DND-41 (cell line): ENCODE measurements around the gene CLEC17A.

Source experiments
- ATAC-seq: fragments of 200-7000 bp; cut with Tn5 transposase; 3 replicates; pipeline ENCODE4 v1.9.1; 2021; ENCODE audit warnings: low read depth; ENCODE audit not compliant: insufficient read depth
- DNase-seq: peaks from one replicate; pipeline ENCODE4 v3.0.0-alpha.2; 2020
- H2AFZ ChIP-seq: 2 replicates; pipeline ENCODE4 v1.6.0; 2012; ENCODE audit warnings: low read depth, low read length
- H3K27ac ChIP-seq: 2 replicates; pipeline ENCODE4 v1.5.1; 2012; ENCODE audit warnings: low read length, inconsistent platforms
- H3K27me3 ChIP-seq: fragments of 200-600 bp; sonication (generic); 2 replicates; pipeline ENCODE4 v1.6.0; 2012; ENCODE audit warnings: low read length, mild to moderate bottlenecking, inconsistent platforms; ENCODE audit not compliant: insufficient read depth, poor library complexity
- H3K36me3 ChIP-seq: 2 replicates; pipeline ENCODE4 v1.5.1; 2012; ENCODE audit warnings: low read length, inconsistent platforms; ENCODE audit not compliant: insufficient read depth
- H3K4me1 ChIP-seq: 2 replicates; pipeline ENCODE4 v1.5.1; 2012; ENCODE audit warnings: mild to moderate bottlenecking, low read length; ENCODE audit not compliant: insufficient read depth
- H3K4me2 ChIP-seq: 2 replicates; pipeline ENCODE4 v1.6.0; 2012; ENCODE audit warnings: mild to moderate bottlenecking, moderate library complexity, low read length, inconsistent platforms; ENCODE audit not compliant: insufficient read depth
- H3K4me3 ChIP-seq, 2 experiments: fragments of 200-600 bp in 1 of 2; shearing (Covaris generic) in 1 of 2; 2 replicates each; pipeline ENCODE4 v1.5.1; 2012 to 2016; ENCODE audit warnings: inconsistent platforms in 2 of 2, low read length in 2 of 2, mild to moderate bottlenecking in 2 of 2, low read depth in 1 of 2, moderate library complexity in 1 of 2
- H3K79me2 ChIP-seq: 2 replicates; pipeline ENCODE4 v1.6.0; 2012; ENCODE audit warnings: low read length, inconsistent platforms; ENCODE audit not compliant: insufficient read depth
- H3K9ac ChIP-seq: 2 replicates; pipeline ENCODE4 v1.6.0; 2012; ENCODE audit warnings: low read depth, mild to moderate bottlenecking, inconsistent platforms, low read length, moderate library complexity
- H3K9me3 ChIP-seq: 2 replicates; pipeline ENCODE4 v1.5.1; 2012; ENCODE audit warnings: low read length, moderate library complexity, mild to moderate bottlenecking, inconsistent platforms; ENCODE audit not compliant: insufficient read depth, severe bottlenecking
- H4K20me1 ChIP-seq: 2 replicates; pipeline ENCODE4 v1.6.0; 2012; ENCODE audit warnings: low read length; ENCODE audit not compliant: insufficient read depth
- CTCF ChIP-seq: IDR thresholded peaks from 2 replicates; pipeline ENCODE4 v1.5.1; 2012; ENCODE audit warnings: borderline replicate concordance, low read length, moderate library complexity, mild to moderate bottlenecking; ENCODE audit not compliant: poor library complexity, severe bottlenecking; ENCODE audit errors: extremely low read depth
- EZH2 ChIP-seq: IDR thresholded peaks from 3 replicates; pipeline ENCODE4 v1.6.1; 2012; ENCODE audit warnings: borderline replicate concordance, low read depth, mild to moderate bottlenecking, moderate library complexity, low read length, inconsistent platforms; ENCODE audit not compliant: severe bottlenecking

The CLEC17A gene

DNA sequence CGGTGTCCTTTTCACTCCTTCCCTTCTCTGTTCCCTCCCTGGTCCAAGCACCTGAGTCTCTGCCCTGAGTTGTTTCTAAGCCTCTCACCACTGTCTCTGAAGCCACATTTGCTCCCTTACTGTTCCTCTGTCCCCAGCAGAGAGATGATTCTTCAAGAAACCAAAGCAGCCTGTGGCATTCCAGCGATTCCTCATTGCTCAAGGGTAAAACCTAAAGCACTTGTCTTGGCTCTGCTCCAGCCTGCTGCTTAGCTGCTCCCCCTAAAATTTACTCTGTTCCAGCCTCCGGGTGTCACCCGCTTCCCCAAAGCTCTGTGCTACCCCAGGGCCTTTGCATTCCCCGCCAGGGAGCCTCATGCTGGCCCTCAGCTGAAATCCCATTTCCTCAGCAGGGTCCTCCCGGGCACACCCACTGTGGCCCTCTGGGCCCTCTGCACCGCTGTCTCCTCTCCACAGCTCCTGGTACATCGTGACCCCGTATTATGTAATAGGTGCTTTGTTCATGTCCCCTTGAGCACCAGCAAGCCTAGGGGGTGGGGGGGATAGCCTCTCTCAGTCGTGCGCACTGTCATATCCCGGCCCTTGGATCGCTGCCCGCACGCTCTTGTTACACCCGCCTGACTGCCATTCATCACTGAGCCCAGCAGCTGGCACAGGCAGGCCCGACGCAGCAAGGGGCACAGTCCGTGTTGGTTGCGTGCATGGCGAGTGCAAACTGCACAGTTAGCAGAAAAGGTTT, 37.7 kb upstream of the CLEC17A start:
- Histone ChIP-seq H3K9me3 (no peaks in the 10 kb centered on the region), H3K27me3 (no peaks in the 10 kb centered on the region), H3K4me1 (no peaks in the 10 kb centered on the region), H3K36me3 (peaks cover 32% of the 10 kb centered on the region), H3K9ac (no peak overlapping the region), H3K79me2 (peaks cover 89% of the 10 kb centered on the region), H3K4me3 (no peak overlapping the region), H2AFZ (no peak overlapping the region), H3K4me2 (no peak overlapping the region), H3K27ac (no peak overlapping the region), H4K20me1 (peaks cover 51% of the 10 kb centered on the region)
- no peak for ATAC-seq
- TF ChIP-seq EZH2 (no peak), CTCF (no peak)
- no peak for DNase-seq

DNA sequence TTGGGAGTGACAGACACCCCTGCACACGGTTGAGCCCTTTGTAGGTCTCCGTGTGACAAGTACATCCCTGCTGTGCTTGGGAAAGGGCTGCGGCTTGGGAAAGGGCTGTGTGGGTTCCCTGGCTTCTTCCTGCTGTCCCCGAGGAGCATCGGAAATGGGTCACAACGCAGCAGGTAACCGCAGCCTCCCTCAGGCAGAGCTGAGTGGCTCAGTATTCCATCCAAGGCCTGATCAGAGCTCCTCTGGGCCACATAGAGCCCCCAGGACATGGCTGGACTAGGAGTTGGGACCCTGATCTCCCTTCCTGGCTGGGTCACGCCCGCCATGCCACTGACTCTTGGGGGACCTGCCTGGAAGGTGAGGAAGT, 37.2 kb upstream of the CLEC17A start:
- H3K79me2 ChIP-seq: peaks cover 90% of the 10 kb centered on the region
- no peaks in the 10 kb centered on the region for H3K4me1 ChIP-seq
- no peak for DNase-seq
- H3K36me3 ChIP-seq: peaks cover 35% of the 10 kb centered on the region
- no peak overlapping the region for H3K27ac ChIP-seq
- H3K4me3 ChIP-seq: no peak overlapping the region
- H3K4me2 ChIP-seq: no peak overlapping the region
- no peaks in the 10 kb centered on the region for H3K9me3 ChIP-seq
- no peaks in the 10 kb centered on the region for H3K27me3 ChIP-seq
- no peak for ATAC-seq
- peaks cover 57% of the 10 kb centered on the region for H4K20me1 ChIP-seq
- H2AFZ ChIP-seq: no peak overlapping the region
- no peak overlapping the region for H3K9ac ChIP-seq
- TF ChIP-seq CTCF (no peak), EZH2 (no peak)

- ATAC-seq: no peak
- Histone ChIP-seq H3K27me3 (no peaks in the 10 kb centered on the region), H3K4me2 (no peak overlapping the region), H4K20me1 (peaks cover 59% of the 10 kb centered on the region), H3K4me1 (no peaks in the 10 kb centered on the region), H3K79me2 (peaks cover 86% of the 10 kb centered on the region), H3K9me3 (no peaks in the 10 kb centered on the region), H3K36me3 (peaks cover 27% of the 10 kb centered on the region), H3K4me3 (no peak overlapping the region), H3K27ac (no peak overlapping the region), H2AFZ (no peak overlapping the region), H3K9ac (no peak overlapping the region)
- DNase-seq: no peak
- TF ChIP-seq EZH2 (no peak), CTCF (no peak)
Observed at GRCh38 chr19:14550201-14550754, 32.6 kb upstream of the CLEC17A start.
